GM19372 (cell line): ENCODE results near the gene GHRH.

Experiments used
- ATAC-seq: cut with Tn5 transposase; IDR thresholded peaks from one replicate; pipeline ENCODE4 v1.9.1; 2021; ENCODE audit warnings: mild to moderate bottlenecking, low read depth, moderate library complexity; ENCODE audit not compliant: unreplicated experiment

The GHRH gene

DNA sequence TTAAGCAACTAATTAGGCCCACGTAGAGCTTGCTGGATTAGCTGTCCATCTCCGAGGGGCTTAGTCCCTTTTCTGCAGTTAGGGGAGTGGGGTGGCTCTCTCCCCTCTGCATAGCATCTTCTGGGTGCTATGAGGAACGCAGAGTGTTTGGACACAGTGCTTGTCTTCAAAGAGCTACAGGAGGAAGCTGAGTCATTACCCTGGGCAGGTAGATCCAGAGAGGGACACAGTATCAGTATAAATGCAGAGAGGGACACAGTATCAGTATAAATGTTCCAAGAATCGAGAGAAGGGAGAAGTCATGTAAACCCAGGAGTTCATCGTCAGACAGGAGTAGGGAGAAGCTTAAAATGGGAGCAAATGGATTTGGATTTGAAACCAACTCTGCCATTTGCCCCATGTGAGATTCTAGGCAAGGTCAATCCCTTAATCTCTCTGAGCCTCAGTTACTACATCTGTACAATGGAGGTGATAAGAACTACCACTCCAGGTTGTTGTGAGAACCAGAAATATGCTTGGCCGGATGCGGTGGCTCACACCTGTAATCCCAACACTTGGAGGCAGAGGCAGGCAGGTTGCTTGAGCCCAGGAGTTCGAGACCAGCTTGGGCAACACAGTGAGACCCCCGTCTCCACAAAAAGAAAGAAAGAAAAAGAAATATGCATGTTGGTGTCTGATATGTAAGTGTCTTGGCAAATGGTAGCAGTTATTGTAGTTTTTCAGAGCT, 5.5 kb upstream of the GHRH start:
- ATAC-seq: no peak

DNA sequence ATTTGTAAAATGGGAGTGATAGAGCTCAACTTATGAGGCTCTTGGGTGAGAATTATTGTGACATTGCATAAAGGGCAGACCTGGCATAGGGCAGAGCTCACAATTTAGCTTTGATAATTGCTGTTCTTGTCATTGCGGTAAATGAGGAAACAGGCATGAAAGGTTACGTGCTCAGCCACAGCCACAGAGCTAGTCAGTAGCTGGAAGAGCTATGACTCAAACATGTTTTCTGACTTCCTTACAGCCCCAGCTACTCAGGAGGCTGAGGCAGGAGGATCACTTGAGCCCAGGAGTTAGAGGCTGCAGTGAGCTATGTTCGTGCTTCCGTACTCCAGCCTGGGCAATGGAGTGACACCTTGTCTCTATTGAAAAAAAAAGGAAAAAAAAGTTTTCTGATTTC, 3.5 kb upstream of the GHRH start:
- no peak for ATAC-seq

DNA sequence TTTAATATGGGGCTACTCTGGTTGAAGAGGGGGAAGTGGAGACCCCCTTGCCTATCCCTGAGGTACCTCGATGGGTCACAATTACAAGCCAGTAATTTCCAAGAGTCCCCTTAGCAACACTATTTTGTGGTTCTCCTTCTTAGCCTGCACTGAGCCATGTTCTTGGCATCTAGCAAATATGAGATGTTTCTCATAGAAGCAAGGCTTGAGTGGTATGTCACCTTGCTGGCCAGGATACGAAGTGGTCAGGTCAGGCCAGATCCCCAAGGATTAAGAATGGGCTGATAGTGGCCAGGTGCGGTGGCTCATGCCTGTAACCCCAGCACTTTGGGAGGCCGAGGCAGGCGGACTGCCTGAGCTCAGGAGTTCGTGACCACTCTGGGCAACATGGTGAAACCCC, 2.1 kb upstream of the GHRH start:
- no peak for ATAC-seq

DNA sequence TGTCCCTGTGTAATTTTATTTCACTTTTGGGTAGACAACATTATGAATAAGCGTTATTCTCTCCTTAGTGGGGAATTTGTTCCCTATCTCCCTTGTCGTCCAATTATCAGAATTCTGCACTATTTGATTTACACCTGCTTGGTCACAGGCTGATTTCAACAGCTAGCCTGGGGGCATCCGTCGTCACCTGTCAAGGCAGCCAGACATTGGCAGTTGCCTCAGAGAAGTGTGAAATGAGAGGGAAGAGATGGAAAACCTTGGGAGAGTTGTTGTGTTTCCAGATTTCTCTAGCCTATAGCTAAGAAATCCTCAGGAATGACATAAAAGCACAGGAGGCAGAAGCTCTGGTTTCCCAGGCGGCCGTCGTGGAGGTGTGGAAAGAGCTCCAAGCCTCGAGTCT, 891 bp upstream of the GHRH start:
- ATAC-seq: no peak

DNA sequence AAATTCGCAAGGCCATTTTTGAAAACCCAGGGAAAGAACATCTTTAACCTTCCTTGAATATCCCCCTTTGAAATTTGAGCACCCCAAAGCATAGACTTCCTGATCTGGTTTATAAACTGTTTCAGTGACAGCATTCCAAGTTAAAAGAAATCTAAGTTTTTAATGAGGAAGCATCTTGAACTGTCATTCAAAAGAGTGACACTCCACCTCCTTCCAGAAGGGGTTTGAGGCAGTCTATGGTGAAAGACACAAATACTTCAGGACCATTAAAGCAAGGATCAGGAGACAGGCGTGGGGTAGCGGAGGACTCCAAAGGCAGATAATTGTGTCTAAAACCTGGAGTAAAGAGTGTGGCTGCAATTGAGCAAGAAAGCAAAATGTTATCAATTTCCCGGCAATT, 691 bp downstream of the GHRH start:
- ATAC-seq: no peak

DNA sequence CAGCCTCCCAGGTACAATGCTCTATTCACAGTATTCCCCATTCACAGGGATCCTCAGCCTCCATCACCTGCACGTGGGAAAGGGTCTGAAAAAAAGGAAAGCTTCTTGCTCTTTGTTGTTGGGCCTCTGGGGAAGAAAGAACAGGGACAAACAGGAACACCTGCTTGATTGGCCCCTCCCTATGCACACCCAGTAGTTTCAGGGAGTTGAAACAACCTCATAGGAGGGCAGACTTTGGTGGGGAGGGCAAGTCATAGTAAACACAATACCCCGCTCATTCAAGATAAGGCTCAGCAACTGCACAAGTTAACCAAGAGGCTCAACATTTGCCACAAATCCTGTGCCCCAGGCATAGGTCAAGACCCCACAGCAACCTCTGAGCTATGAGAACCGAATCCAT, 1.7 kb downstream of the GHRH start:
- no peak for ATAC-seq

DNA sequence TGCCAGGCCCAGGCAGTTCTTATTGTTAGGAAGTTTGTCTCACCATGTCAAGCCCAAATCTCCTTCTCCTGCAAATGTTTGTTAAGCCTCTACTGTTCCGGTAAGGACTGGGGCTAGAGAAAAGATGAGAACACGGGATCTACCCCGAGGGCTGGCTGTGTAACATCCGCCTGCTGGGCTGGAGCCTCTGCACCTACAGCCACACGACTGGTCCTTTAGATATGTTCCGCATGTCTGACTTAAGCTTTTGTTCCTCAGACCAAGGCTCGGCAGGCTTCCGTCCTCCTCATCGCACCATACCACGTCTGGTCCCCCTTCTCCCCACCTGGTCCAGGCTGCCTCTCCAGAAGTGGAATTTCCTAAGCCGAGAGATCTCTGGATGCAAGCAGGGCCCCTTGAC, 2.6 kb downstream of the GHRH start:
- ATAC-seq: no peak

DNA sequence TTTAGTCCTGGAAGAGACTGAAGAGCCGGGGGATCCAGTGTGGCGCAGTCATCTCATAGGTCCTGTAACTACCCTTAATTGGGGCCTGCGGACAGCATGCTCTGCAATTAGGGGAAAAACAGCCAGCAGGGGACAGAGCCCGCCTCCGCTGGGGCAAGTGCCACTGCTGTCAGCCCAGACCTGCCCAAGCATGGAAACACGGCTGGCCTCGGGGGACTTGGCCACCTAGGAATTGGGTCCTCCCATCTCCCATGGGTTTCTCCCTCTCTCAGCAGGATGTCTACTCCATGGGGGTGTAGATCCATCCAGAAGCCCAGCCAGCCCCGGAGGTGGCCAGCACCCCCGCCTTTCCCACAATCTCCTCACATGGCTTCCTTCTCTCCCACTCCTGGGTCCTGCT, 3.6 kb downstream of the GHRH start:
- no peak for ATAC-seq

DNA sequence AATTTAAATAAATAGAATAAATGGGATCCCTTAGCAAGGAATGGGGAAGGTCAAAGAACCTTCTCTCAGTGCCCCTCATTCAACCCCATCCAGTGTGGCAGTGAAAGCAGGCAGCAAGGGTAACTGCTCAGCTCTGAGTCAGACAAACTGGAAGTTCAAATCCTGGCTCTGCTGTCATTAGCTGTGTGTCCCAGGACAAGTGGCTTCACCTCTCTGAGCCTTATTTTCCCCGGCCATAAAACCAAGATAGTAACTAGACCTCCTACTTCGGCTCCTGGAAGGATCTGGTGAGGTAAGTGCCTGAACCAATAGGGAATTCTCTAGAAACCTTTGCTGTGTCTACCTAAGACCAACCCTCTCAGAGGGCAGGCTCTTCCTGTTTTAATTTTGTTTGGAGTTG, 4.1 kb downstream of the GHRH start:
- no peak for ATAC-seq

DNA sequence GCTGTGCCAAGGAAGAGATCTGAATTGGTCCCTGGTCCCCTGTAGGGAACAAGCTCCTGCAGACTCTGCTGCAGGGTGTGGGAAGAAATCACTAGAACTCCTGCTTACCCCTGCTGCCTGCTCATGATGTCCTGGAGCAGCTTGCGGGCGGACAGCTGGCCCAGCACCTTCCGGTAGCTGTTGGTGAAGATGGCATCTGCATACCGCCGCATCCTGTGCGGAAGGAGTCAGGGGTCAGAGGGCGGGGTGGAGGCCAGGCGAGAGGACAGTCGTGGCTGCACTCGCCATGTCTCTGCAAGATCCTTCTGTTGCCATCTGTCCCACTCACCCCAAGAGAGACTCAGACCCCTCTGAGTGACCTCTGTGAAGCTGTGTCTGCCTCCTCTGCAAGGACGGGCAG, 5.3 kb downstream of the GHRH start:
- ATAC-seq: no peak

DNA sequence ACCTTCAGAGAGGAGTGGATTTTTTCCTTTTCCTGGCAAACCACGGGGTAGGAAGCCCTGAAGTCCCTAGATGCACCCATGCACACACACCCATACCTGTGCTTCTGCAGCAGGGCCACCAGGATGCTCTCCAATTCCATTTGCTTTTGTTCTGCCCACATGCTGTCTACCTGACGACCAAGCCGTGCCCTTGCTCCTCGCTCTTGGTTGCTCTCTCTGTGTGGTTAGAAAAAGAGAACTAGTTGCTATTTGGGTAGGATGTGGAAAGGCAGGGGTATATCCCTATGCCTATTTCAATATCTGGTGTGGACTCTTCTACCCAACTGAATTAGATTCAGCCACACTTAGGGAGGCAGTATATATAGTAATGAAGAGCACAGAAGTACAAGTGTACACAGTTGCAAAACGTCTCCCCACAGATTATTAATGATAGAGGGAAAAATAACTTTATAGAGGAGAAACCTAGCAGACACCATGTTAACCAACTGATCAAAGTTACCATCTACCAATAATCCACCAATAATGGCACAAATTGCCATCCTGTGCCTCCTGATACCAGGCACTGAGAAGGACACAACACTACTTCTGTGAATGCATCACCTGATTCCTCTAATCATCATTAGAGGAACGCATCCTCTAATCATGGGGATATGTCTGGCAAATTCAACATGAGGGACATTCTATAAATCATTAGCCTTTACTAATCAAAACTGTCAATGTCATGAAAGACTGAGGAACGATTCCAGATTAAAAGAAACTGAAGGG, 7.3 kb downstream of the GHRH start:
- no peak for ATAC-seq

DNA sequence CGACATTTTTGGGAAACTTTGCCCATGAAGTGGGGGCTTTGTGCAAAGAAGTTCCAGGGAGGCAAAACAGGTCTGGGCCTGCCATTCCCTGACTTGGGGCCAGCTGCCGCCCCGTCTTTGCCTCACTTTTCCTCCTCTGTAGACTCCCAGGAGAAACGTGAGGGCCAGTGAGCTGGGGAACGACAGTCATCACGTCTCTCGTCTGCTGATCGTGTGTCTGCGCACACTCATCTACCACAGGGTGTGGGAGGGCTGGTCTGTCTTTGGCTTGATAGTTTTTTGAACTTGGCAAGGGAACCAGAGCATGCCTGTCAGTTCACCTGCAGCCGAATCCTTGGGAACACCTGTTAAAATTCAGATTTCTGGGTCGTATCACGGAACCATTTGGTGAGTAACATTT, 8.5 kb downstream of the GHRH start:
- ATAC-seq: no peak

DNA sequence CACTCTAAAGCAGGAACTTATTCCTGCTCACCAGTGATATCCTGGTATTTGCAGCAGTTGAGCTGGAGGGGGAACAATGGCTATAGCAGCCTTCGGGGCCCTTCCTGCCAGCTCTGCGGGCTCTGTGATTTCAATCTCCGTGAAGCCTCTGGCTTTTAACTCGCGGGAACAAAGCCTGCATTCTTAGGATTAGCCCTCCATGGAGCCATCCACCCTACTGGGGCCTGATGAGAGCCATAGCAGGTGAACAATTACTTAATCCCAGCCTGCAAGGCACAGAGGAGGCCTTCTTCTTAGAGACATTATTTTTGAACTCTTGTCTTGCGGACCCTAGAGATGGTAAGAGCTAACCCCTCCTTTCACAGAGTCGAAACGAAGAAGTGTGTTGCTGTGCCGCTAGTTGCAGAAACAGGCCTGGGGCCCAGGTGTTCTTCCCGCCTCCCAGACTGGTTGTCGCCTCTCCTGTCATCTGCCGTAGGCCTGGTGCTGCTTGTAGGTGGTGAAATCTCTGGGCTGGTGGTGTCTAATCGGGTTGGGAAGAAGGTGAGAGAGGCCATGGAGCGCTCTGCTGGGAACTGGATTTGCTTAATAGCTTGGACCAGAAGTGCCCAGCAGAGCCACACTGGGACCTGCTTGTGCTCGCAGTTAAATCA, 9.7 kb downstream of the GHRH start:
- ATAC-seq: no peak

DNA sequence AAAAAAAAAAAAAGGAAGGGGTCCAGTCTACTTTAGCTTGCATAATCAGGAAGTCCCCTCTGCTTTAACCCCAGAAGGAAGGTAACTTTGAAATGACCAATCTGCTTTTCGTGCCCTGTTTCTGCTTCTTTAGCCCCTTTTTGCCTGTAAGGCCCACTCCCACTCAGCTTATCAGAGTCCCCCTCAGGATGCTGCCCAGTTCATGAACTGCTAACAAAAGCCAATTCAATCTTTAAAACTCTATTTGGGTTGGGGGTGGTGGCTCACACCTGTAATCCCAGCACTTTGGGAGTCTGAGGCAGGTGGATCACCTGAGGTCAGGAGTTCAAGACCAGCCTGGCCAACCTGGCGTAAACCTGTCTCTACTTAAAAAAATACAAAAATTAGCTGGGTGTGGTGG, 12.3 kb downstream of the GHRH start:
- ATAC-seq: no peak

DNA sequence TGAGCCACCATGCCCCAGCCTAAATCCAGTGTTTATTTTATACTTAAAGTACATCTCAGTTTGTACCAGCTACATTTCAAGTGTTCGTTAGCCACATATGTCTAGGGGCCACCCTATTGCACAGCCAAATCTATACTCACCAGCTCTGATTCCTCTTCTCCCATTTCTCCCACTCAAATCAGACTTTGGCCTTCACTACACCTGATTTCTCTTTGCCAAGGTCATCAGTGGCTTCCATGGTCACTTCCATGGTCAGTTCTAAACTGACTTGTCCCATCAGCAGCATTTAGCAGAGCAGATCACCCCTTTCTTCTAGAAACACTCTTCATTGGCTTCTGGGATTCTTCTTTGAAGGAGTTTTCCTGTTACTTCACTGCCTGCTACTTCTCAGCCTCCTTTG, 14.1 kb downstream of the GHRH start:
- ATAC-seq: no peak

DNA sequence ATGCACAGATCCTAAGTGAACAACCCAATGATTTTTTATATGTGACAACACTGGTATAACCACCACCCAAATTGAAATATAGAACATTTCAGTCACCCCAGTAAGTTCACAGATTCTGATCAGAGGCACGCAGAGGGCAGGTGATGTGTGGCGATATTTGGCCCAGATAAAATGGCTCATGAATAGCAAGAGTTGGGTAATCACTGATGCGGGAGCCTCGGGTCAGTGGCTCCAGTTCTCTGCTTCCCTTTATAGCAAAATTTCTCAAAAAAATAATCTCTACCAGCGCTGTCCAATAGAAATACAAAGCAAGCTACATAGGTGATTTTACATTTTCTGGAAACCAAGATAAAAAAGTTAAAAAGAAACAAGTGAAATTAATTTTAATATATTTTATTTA, 14.9 kb downstream of the GHRH start:
- no peak for ATAC-seq

DNA sequence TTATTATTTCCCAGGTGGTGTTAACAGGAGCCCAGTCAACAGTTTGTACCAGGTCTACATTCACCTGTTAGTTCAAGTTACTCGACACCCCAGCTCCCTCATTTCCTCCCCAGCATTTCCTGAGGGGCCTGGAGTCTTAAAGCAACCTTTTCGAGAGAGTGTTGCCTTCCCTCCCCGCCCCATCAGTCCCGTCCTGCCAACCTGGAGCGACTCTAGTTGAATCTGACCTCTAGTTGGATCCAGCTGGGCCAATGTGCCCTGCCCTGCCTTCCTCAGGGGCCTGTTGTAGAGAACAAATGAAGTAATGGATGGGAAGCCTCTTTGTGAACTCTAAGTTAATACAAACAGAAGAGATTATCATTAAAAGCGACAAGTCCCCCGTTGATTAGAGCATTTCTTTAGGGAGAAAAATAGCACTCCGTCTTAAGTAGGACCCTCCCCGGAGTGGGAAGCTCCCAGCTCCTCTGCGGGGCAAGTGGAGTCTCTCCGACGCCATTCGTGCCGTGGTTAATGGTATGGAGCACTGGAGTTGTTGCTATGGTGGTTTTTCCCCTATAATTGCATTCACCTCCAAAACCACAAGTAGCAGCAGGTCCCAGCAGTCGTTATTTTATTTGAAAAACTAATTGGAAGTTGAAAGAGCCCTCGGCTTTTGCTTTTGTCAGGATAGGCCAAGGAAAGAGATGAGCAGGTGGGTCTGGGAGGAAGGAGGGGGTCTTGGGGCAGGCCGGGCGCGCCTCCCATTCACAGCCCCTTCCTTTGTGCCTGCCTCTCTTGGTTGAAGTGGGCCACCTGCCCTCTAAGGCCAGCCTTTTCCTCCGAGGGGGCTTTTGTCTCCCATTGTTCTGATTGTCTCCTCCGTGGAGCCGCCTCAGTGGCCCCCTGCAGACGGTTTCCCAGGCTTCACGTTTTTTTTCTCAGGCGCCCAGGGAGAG, 16.1 kb downstream of the GHRH start:
- ATAC-seq: no peak

DNA sequence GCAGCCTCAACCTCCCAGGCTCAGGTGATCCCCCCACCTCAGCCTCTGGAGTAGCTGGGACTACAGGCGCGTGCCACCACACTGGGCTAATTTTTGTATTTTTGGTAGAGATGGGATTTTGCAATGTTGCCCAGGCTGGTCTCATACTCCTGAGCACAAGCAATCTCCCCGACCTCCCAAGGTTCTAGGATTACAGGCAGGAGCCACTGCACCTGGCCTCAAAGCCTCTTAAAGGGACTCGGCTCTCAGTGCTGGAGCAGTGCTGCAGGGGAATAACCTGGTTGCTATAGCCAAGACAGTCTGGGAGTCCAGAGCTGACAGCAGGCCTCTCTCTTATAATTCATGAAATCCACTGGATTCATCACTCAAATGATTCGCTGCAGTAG, 17.0 kb downstream of the GHRH start:
- ATAC-seq: no peak

DNA sequence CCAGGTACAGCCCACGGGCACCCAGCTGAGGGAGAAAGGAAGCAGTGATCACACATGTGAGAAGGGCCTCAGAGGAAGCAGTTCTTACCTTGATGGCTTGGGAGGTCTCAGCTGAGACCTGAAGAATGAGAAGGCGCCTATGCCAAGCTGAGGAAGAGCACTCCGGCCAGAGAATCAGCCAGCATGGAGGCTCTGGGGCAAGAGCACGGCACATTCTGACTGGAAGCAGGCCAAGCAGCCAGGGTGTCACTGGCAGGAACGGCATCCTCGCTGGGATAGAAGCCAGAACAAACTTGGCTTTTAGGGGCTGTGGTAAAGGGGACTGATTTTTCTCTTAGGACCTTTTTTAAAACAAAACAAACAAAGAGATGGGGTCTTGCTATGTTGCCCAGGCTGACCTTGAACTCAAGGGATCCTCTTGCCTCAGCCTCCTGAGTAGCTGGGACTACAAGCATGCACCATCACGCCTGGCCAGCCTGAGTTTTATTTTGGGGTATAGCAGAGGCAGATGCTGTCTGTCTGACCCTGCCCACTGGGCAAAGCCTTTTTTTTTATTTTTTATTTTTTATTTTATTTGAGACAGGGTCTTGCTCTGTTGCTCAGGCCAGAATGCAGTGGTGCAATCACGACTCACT, 17.6 kb downstream of the GHRH start:
- no peak for ATAC-seq
